Loucy (cell line): ENCODE measurements around the gene CACNA2D4.

Experiments used
- EZH2phosphoT487 ChIP-seq: fragments of 200-600 bp; IDR thresholded peaks from 2 replicates; pipeline ENCODE4 v1.6.1; 2018; ENCODE audit warnings: antibody characterized with exemption, mild to moderate bottlenecking, moderate library complexity, borderline replicate concordance
- TF ChIP-seq, protein P1 (sequence below): fragments of 200-600 bp; sonication (generic); conservative IDR thresholded peaks from 2 replicates; pipeline ENCODE4 v1.5.1; 2014; ENCODE audit warnings: mild to moderate bottlenecking, antibody characterized with exemption, low read length

DNA sequence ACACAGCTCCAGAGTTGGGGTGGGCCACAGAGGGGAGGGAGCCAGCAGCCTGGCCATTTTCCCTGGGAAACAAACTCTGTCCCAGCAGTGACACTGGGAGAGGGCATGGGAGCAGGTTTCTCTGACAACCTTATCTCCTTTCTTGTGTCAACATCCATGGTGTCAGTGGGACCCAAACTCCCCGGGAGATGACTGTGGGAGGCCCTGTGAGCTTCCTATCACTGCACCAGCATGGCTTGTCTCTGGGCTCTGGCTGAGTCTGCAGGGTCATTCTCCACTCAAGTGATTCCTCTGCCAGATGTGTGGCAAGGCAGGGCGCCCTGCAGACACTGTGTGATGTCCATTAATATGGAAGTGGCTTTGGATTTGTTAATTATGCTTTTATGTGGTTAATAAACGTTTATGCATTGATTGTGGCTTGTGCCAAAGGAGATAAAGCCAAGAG is 88.0 kb downstream of the CACNA2D4 start:
- TF ChIP-seq, protein P1, sequence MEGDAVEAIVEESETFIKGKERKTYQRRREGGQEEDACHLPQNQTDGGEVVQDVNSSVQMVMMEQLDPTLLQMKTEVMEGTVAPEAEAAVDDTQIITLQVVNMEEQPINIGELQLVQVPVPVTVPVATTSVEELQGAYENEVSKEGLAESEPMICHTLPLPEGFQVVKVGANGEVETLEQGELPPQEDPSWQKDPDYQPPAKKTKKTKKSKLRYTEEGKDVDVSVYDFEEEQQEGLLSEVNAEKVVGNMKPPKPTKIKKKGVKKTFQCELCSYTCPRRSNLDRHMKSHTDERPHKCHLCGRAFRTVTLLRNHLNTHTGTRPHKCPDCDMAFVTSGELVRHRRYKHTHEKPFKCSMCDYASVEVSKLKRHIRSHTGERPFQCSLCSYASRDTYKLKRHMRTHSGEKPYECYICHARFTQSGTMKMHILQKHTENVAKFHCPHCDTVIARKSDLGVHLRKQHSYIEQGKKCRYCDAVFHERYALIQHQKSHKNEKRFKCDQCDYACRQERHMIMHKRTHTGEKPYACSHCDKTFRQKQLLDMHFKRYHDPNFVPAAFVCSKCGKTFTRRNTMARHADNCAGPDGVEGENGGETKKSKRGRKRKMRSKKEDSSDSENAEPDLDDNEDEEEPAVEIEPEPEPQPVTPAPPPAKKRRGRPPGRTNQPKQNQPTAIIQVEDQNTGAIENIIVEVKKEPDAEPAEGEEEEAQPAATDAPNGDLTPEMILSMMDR, result no peak
- no peak for TF ChIP-seq EZH2phosphoT487
